Activated CD4-positive, alpha-beta T cell treated with anti-CD3 and anti-CD28 coated beads, Interleukin-2, amount 50 U/mL, for 1 hour (primary cell): ENCODE data around the gene NISCH.

ENCODE experiments used
- DNase-seq: peaks from one replicate; pipeline ENCODE4 v3.0.0-alpha.2; 2020

The NISCH gene

GRCh38 chr3:52473026-52473425, 17.6 kb downstream of the NISCH start:
- DNase-seq = no peak

DNA sequence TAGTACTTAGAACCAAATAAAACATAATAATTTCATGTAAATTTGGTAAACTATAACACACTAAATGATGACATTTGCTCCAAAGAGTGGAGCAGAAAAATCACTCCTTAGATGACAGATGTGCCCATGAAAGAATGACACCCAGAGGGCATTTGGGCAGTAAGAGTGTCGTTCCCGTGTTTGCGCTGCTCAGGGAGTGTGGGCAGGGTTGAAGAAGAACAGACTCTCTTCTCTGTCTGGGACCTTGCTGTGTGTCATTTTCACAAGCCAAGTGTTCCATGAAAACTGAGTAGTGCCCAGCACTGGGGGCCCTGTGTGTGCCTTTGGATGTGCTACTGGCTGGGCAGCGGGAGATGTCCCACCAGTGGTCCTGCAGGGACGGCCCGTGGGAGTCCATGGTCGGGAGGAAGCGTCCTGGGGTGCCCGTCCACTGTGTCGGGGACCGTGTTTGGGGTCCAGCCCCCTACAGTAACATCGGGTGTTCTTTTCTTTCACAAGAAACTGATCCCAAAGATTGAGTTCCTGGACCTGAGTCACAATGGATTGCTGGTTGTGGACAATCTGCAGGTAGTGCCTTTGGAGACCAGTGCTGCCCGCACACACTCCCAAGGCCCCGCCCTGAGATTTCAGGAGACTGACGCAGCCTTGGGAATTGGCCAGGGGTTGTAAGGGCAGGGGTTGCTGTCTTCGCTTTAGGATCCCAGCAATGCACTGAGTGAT, 21.8 kb downstream of the NISCH start:
- DNase-seq = no peak

DNA sequence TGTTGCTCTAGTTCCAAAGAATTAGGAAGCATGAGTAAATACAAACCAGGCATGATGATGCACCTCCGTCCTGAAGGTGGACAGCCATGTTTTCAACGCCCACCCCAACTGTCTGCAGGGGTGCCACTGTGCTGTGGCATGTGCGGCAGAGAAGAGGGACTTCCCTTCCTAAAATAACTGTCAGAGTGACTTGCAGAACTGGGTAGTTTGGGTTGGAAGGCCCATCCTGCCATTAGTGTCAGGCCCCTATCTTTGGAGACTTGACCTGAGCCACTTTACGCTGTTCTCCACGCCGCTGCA, 22.3 kb downstream of the NISCH start:
- no peak for DNase-seq

DNA sequence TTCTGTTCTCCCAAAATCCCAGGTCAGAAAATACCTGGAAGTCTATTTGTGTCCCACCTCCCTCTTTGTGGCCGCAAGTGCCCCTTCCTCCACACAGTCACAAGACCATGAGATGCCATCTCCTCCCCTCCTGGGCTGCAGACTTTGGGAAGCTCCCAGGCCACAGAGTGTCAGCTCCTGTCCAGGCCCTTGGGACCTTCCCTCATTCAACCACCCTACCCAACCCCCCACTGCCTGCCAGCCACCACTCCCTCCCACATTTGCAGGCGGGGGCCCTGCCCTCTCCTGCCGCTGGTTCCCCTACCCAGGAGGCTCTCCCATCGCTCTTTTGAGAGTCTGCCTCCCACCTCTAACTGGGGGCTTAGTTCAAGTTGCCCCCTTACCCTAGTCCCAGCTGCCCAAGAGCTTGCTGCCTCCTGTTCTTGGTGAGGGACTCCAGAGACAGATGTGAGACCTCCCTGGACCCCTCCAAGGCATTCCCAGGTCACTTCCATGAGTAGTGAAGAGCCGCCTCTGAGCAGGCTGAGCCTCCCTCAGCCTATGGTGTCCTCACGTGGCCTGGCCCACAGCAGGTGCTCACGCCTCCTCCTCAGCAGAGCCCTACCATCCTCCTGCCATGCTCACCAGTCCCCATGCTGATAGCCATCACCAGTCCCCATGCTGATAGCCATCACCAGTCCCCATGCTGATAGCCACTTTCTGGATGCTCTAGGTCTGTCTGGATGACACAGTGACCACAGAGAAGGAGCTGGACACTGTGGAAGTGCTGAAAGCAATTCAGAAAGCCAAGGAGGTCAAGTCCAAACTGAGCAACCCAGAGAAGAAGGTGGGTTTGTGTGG, 23.9 kb downstream of the NISCH start:
- DNase-seq = no peak

GRCh38 chr3:52479877-52480575, 24.6 kb downstream of the NISCH start:
- DNase-seq = no peak

GRCh38 chr3:52480768-52481715, 25.6 kb downstream of the NISCH start:
- DNase-seq = no peak

DNA sequence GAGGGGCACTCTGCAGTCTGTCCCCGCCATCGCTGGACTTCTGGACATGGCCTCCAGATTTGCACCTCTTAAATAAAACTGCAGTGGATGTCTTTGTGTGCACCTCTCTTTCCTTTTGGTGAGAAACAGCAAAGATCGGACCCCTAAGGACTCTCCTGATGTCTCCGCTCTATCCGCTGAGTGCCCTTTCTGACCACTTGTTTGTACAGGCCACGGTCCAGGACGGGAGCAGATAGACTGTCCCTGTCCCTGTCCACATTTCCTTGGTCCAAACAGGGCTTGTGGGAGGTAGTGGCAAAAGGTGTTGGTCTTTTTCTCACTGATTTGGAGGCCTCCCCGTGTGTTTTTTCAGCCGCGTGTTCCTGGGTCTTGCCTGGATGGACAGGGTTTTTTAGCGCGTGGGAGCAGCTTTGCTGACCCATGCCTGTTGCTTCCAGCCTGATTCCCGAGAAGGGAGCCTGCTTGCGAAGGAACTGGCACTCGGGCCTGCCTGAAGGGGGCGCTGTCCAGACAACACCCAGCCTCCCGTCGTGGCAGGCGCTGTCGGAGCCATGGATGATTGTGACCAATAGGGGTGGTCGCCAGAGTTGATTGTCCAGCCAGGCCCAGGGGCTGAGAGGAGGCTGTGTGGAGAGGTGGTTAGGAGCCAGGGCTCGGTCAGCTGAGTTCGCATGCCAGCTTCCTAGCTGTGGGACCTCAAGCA, 26.6 kb downstream of the NISCH start:
- no peak for DNase-seq

DNA sequence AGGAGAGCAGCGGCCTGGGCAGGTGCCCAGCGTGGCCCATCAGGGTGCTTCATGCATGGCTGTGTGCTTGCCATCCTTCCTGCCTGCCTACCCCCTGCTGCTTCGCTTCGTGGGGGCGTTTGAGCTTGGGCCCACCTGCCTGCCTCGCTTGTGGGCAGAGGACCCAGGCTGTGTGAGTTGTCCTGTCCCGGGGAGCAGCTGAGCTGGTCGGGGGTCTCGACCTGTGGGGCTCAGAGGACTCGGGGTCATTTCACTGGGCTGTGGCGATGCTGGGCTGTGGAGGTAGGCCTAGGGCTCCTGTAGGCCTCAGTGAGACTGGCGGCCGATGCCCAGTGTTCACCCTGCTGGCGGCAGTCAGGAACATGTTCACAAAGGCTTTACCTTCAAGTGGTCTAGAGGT, 27.7 kb downstream of the NISCH start:
- DNase-seq = no peak

- DNase-seq = no peak
Observed at GRCh38 chr3:52483577-52484381, 28.4 kb downstream of the NISCH start.

GRCh38 chr3:52484680-52485461, 29.5 kb downstream of the NISCH start:
- no peak for DNase-seq

- DNase-seq = no peak
Observed at GRCh38 chr3:52487050-52487787, 31.8 kb downstream of the NISCH start.

DNA sequence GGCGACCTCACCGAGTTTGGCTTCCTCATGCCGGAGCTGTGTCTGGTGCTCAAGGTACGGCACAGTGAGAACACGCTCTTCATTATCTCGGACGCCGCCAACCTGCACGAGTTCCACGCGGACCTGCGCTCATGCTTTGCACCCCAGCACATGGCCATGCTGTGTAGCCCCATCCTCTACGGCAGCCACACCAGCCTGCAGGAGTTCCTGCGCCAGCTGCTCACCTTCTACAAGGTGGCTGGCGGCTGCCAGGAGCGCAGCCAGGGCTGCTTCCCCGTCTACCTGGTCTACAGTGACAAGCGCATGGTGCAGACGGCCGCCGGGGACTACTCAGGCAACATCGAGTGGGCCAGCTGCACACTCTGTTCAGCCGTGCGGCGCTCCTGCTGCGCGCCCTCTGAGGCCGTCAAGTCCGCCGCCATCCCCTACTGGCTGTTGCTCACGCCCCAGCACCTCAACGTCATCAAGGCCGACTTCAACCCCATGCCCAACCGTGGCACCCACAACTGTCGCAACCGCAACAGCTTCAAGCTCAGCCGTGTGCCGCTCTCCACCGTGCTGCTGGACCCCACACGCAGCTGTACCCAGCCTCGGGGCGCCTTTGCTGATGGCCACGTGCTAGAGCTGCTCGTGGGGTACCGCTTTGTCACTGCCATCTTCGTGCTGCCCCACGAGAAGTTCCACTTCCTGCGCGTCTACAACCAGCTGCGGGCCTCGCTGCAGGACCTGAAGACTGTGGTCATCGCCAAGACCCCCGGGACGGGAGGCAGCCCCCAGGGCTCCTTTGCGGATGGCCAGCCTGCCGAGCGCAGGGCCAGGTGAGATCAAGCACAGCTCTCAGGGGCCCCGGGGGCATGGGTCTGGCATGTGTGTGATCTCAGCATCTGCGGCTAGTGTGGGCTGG, 32.6 kb downstream of the NISCH start:
- DNase-seq = no peak

- DNase-seq = no peak
Observed at GRCh38 chr3:52488746-52489145, 33.3 kb downstream of the NISCH start.

DNA sequence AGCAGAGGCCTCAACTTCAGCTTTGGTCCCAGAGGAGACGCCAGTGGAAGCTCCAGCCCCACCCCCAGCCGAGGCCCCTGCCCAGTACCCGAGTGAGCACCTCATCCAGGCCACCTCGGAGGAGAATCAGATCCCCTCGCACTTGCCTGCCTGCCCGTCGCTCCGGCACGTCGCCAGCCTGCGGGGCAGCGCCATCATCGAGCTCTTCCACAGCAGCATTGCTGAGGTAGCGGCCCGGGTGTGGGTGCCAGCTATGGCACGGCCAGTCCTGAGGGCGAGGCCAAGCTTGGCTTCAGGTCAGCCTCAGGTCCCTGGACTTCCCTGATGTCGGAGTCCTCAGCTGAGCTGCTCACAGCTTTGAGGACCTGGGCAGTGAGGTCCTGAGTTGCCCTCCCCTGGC, 34.0 kb downstream of the NISCH start:
- no peak for DNase-seq

DNA sequence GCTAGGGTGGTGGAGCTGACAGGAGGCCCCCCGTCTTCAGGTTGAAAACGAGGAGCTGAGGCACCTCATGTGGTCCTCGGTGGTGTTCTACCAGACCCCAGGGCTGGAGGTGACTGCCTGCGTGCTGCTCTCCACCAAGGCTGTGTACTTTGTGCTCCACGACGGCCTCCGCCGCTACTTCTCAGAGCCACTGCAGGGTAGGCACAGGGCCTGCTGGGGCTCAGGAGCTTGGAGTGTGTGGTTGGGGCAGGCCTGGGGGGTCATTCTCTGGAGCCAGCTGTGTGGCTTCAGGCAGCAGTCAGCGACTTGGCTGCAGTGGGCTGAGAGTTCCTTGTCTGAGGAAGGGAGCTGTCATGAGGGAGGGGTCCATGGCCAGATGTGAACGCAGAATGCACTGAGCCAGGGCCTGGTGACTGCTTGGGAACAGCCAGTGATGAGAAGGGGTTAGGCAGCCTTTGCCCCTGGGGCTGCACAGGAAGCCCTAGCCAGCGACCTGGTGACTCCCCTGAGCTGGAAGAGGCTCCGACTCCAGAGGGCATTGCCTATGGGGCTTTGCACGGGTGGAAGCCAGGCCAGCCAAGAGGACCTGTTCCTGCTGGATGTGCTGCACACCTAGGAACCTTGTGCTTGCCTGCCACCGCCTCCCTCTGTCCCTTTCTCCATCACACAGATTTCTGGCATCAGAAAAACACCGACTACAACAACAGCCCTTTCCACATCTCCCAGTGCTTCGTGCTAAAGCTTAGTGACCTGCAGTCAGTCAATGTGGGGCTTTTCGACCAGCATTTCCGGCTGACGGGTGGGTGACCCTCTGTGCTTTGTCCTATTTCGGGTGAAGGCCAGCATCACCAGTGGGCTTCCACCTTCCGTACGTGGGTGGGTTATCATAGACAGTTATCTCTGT, 34.9 kb downstream of the NISCH start:
- no peak for DNase-seq

DNA sequence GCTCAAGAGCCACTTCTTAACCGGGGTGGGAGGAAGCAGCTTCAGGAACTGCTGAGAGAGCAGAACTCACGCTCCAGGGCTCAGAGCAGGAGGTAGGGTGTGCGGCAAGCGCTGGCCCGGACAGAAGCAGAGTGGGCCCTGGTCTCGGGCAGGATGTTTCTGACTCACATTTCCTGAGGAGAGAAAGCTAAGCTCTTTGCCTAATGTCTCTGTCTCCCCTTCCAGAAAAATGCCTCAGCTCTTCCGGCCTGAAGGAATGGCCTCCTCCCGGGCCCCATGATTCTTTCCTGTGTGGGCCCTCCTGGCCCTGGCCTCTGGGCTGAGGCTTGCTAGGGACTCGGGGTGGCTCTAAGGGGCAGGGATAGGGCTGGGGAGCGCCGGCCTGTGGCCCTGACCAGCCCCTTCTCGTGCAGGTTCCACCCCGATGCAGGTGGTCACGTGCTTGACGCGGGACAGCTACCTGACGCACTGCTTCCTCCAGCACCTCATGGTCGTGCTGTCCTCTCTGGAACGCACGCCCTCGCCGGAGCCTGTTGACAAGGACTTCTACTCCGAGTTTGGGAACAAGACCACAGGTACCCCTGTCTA, 35.6 kb downstream of the NISCH start:
- no peak for DNase-seq

DNA sequence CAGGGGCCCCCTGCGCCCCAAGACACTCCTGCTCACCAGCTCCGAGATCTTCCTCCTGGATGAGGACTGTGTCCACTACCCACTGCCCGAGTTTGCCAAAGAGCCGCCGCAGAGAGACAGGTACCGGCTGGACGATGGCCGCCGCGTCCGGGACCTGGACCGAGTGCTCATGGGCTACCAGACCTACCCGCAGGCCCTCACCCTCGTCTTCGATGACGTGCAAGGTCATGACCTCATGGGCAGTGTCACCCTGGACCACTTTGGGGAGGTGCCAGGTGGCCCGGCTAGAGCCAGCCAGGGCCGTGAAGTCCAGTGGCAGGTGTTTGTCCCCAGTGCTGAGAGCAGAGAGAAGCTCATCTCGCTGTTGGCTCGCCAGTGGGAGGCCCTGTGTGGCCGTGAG, 36.7 kb downstream of the NISCH start:
- no peak for DNase-seq
